Prostate gland (tissue), 2 donors: ENCODE data around the gene INHA. TPM values are rescaled to one million over a fixed set of nuclear protein-coding genes. Genes with fewer than 3 reads are reported as not detected.

Source experiments
- DNase-seq: peaks from one replicate; pipeline ENCODE4 v3.0.0-alpha.2; 2019; ENCODE audit warnings: low spot score
- H3K27ac ChIP-seq, 2 donors: fragments of 200-600 bp; sonication (generic); 2 replicates each; pipeline ENCODE4 v1.5.1; 2017 to 2019
- H3K27me3 ChIP-seq: fragments of 200-600 bp; sonication (generic); replicated peaks from 2 replicates; pipeline ENCODE4 v1.5.1; 2019; ENCODE audit not compliant: insufficient read depth
- H3K36me3 ChIP-seq, 2 donors: fragments of 200-600 bp; sonication (generic); 1 replicate in 1 of 2; 2 replicates in 1 of 2; pipeline versions ENCODE4 v1.5.1 to v1.8.1; 2017 to 2019
- H3K4me1 ChIP-seq: fragments of 200-600 bp; sonication (generic); replicated peaks from 2 replicates; pipeline ENCODE4 v1.5.1; 2019
- H3K4me3 ChIP-seq, 2 donors: fragments of 200-600 bp; sonication (generic); 2 replicates each; pipeline ENCODE4 v1.5.1; 2017 to 2019
- H3K9me3 ChIP-seq: fragments of 200-600 bp; sonication (generic); 2 replicates; pipeline ENCODE4 v1.5.1; 2017
- CTCF ChIP-seq, 4 experiments: fragments of 200-600 bp in 2 of 4; fragments of 450-650 bp in 2 of 4; sonication (generic) in 2 of 4; IDR thresholded peaks; 1 replicate in 3 of 4; 2 replicates in 1 of 4; pipeline ENCODE4 v1.5.1; 2016 to 2019; ENCODE audit warnings: antibody characterized with exemption in 4 of 4, mild to moderate bottlenecking in 2 of 4, moderate library complexity in 2 of 4
- POLR2A ChIP-seq: fragments of 450-650 bp; IDR thresholded peaks from one replicate; pipeline ENCODE4 v1.6.1; 2016; ENCODE audit warnings: antibody characterized with exemption, mild to moderate bottlenecking
- POLR2AphosphoS5 ChIP-seq: sonication (generic); formaldehyde crosslinking; IDR thresholded peaks from one replicate; pipeline ENCODE4 v1.6.1; 2017; ENCODE audit warnings: antibody characterized with exemption
- WGBS: methylation state at CpG from one replicate; pipeline ENCODE4 v1.1.5; 2018; 5-methylcytosine and 5-hydroxymethylcytosine counted together
- intact Hi-C: fragments of 100-400 bp; cut with DNase I; formaldehyde crosslinking; loops from one replicate; pipeline ENCODE4 v1.14.2; 2022
- total RNA-seq, 2 donors: library from RNA; depleted of rRNA; stranded (reverse); fragments of >200 nt; gene quantifications; one replicate each; pipeline ENCODE4 v1.1.0, GENCODE V29; 2016

The INHA gene
- total RNA-seq, 2 donors from 2014 or later: 0.96 to 391 TPM

- Histone ChIP-seq H3K36me3 (peaks cover 0 to 3% of the 10 kb centered on the region in 2 donors), H3K4me1 (peaks cover 2% of the 10 kb centered on the region), H3K4me3 (no peak overlapping the region), H3K27me3 (no peaks in the 10 kb centered on the region), H3K27ac (no peak overlapping the region), H3K9me3 (no peaks in the 10 kb centered on the region)
- TF ChIP-seq POLR2AphosphoS5: no peak
- no peak for TF ChIP-seq CTCF (IDR thresholded peaks at IDR 0.05)
- no peak for TF ChIP-seq POLR2A
- 93% methylated on average over 24 of the region's 25 CpGs for WGBS
- intact Hi-C loops: no loop called here
- DNase-seq: no peak
Observed at GRCh38 chr2:219557791-219558785, 14.0 kb upstream of the INHA start.

DNA sequence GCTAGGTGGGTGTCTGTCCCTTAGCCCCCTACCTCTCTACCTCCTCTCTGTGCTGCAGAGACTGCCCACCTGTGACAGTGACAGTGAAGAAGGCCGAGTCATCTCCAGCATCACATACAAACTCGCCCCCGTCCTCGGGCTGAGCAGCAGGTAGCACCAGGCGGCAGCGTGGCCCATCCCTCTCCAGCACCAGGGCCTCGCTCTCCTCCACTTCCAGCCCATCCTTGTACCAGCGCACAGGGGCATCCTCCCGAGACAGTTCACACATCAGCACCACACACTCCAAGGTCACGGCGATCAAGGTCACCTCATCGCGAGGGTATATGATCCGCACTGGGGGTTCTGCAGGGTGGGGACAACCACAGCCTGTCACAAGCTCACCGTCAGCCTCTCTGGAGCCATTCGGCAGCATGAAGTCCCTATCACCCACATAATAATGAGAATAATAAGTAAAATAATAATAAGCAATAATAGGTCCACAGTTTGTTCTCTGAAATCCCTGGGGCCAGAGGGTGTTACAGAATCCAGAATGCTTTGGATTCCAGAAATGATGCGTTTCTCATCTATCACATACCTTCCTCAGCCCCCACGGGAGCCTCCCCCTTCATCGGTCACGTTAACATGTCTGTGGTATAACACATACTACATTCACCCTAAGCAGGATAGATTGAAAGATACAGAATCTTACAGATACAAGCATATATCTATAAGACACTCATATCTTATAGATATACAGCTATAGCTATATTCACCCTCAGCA, 12.8 kb upstream of the INHA start:
- TF ChIP-seq CTCF (IDR thresholded peaks at IDR 0.05) (no peak), POLR2A (no peak), POLR2AphosphoS5 (no peak)
- WGBS: 95% methylated on average over 20 of the region's 20 CpGs
- Histone ChIP-seq H3K27me3 (no peaks in the 10 kb centered on the region), H3K4me3 (no peak overlapping the region), H3K9me3 (no peaks in the 10 kb centered on the region), H3K4me1 (no peaks in the 10 kb centered on the region), H3K36me3 (peaks cover 0 to 3% of the 10 kb centered on the region in 2 donors), H3K27ac (no peak overlapping the region)
- DNase-seq: no peak
- intact Hi-C loops: no loop called here

GRCh38 chr2:219560037-219560892, 11.8 kb upstream of the INHA start:
- no peaks in the 10 kb centered on the region for H3K27me3 ChIP-seq
- no peak for DNase-seq
- H3K4me3 ChIP-seq: no peak overlapping the region
- H3K4me1 ChIP-seq: no peaks in the 10 kb centered on the region
- 38% methylated on average over 8 of the region's 8 CpGs for WGBS
- intact Hi-C loops: no loop called here
- no peak overlapping the region for H3K27ac ChIP-seq
- H3K9me3 ChIP-seq: no peaks in the 10 kb centered on the region
- peaks cover 0 to 3% of the 10 kb centered on the region in 2 donors for H3K36me3 ChIP-seq
- TF ChIP-seq POLR2AphosphoS5 (no peak), POLR2A (no peak), CTCF (IDR thresholded peaks at IDR 0.05) (peak in 3 of 4 experiments; percentile 30 to 57 (median 49))

GRCh38 chr2:219560893-219561178, 11.3 kb upstream of the INHA start:
- H3K4me3 ChIP-seq: no peak overlapping the region
- no peaks in the 10 kb centered on the region for H3K4me1 ChIP-seq
- TF ChIP-seq POLR2A (no peak), POLR2AphosphoS5 (no peak), CTCF (IDR thresholded peaks at IDR 0.05) (no peak)
- WGBS: 86% methylated on average over 3 of the region's 3 CpGs
- no peaks in the 10 kb centered on the region for H3K27me3 ChIP-seq
- peaks cover 0 to 3% of the 10 kb centered on the region in 2 donors for H3K36me3 ChIP-seq
- H3K9me3 ChIP-seq: no peaks in the 10 kb centered on the region
- H3K27ac ChIP-seq: no peak overlapping the region
- intact Hi-C loops: no loop called here
- DNase-seq: no peak
